ENCODE results near the gene GAL3ST3. TPM values are rescaled to one million over a fixed set of nuclear protein-coding genes. Genes with fewer than 3 reads are reported as not detected.

The GAL3ST3 gene
- total RNA-seq, 2 experiments from 2014 or later, result not detected

GRCh38 chr11:66082946-66083698 lies 34.2 kb upstream of the GAL3ST3 start:
- Histone ChIP-seq H2AFZ (ENCODE audit: low read length) (peak overlapping the region; percentile 7; the same call in 1 of the 2 replicates), H3K36me3 (ENCODE audit: insufficient read depth, low read length) (no peaks in the 10 kb centered on the region), H3K9me2 (ENCODE audit: insufficient read depth, low read length) (no peaks in the 10 kb centered on the region), H3K4me2 (ENCODE audit: low read length) (peak overlapping the region; percentile 83), H3K79me2 (ENCODE audit: insufficient read depth, low read depth, low read length) (peaks cover 71% of the 10 kb centered on the region; the same call in 1 of the 2 replicates), H4K20me1 (ENCODE audit: insufficient read depth, low read length) (no peaks in the 10 kb centered on the region), H3K4me1 (ENCODE audit: insufficient read depth, low read length, poor library complexity, severe bottlenecking) (peaks cover 94% of the 10 kb centered on the region), H3K27ac (ENCODE audit: low read depth, low read length, poor library complexity, severe bottlenecking) (peak overlapping the region; percentile 74), H3K9me3 (ENCODE audit: low read length) (no peaks in the 10 kb centered on the region), H3K4me3 (ENCODE audit: low read depth, low read length, poor library complexity, severe bottlenecking) (peak overlapping the region; percentile 4)
- no peak for DNase-seq (ENCODE audit: low spot score)
- BruUV-seq (replicated peaks), result no TSS peak
- no peak for TF ChIP-seq EZH2phosphoT487 (IDR thresholded peaks at IDR 0.05; ENCODE audit: borderline replicate concordance, low read depth, low read length)
- TF ChIP-seq CTCF (conservative IDR thresholded peaks at IDR 0.05; ENCODE audit: low read length), result no peak
- ChIA-PET POLR2A (interaction anchor here (0.7 to 3.5 kb wide), 5 partner anchors 12 to 51 kb away, joined by 3 to 19 read pairs (median 3); no protein-coding TSS in a partner anchor), CTCF (ENCODE audit: unreplicated experiment) (no interaction called here)
- intact Hi-C loops (cut with micrococcal nuclease; ENCODE audit: unreplicated experiment), result no loop called here

- Histone ChIP-seq H2AFZ (ENCODE audit: low read length) (no peak overlapping the region; the same call in 1 of the 2 replicates), H3K9me3 (ENCODE audit: low read length) (no peaks in the 10 kb centered on the region), H3K9me2 (ENCODE audit: insufficient read depth, low read length) (no peaks in the 10 kb centered on the region), H3K4me3 (ENCODE audit: low read depth, low read length, poor library complexity, severe bottlenecking) (peak overlapping the region; percentile 52), H4K20me1 (ENCODE audit: insufficient read depth, low read length) (no peaks in the 10 kb centered on the region), H3K4me1 (ENCODE audit: insufficient read depth, low read length, poor library complexity, severe bottlenecking) (peaks cover 86% of the 10 kb centered on the region), H3K79me2 (ENCODE audit: insufficient read depth, low read depth, low read length) (peaks cover 56% of the 10 kb centered on the region; the same call in 1 of the 2 replicates), H3K27ac (ENCODE audit: low read depth, low read length, poor library complexity, severe bottlenecking) (peak overlapping the region; percentile 82), H3K4me2 (ENCODE audit: low read length) (peak overlapping the region; percentile 83), H3K36me3 (ENCODE audit: insufficient read depth, low read length) (peaks cover 4% of the 10 kb centered on the region; the same call in 1 of the 2 replicates)
- TF ChIP-seq CTCF (conservative IDR thresholded peaks at IDR 0.05; ENCODE audit: low read length), result no peak
- no peak for TF ChIP-seq EZH2phosphoT487 (IDR thresholded peaks at IDR 0.05; ENCODE audit: borderline replicate concordance, low read depth, low read length)
- BruUV-seq (replicated peaks), result no TSS peak
- ChIA-PET CTCF (ENCODE audit: unreplicated experiment) (interaction anchor here (0.5 to 1.5 kb wide), 3 partner anchors 9 to 193 kb away, joined by 4 to 13 read pairs (median 4); partner anchors contain the start of gene FIBP), POLR2A (interaction anchor here (0.7 to 3.5 kb wide), 11 partner anchors 10 to 55 kb away, joined by 3 to 19 read pairs (median 5); partner anchors contain the start of gene SF3B2)
- DNase-seq (ENCODE audit: low spot score), result peak; percentile 92
- intact Hi-C loops (cut with micrococcal nuclease; ENCODE audit: unreplicated experiment), result no loop called here
Observed at GRCh38 chr11:66081505-66081904, 32.5 kb upstream of the GAL3ST3 start.
